RPMI8226 (cell line): ENCODE results near the gene L3MBTL4.
A peak's percentile ranks its signal among the peaks of the same experiment; 100 is the strongest.
"Not testable (repeated sequence)": the region's sequence is repeated elsewhere in the genome, so short reads cannot be mapped to it uniquely, and the experiment has no call there.

Experiments
- DNase-seq: peaks from one replicate; pipeline ENCODE4 v3.0.0-alpha.2; 2015

The L3MBTL4 gene

DNA sequence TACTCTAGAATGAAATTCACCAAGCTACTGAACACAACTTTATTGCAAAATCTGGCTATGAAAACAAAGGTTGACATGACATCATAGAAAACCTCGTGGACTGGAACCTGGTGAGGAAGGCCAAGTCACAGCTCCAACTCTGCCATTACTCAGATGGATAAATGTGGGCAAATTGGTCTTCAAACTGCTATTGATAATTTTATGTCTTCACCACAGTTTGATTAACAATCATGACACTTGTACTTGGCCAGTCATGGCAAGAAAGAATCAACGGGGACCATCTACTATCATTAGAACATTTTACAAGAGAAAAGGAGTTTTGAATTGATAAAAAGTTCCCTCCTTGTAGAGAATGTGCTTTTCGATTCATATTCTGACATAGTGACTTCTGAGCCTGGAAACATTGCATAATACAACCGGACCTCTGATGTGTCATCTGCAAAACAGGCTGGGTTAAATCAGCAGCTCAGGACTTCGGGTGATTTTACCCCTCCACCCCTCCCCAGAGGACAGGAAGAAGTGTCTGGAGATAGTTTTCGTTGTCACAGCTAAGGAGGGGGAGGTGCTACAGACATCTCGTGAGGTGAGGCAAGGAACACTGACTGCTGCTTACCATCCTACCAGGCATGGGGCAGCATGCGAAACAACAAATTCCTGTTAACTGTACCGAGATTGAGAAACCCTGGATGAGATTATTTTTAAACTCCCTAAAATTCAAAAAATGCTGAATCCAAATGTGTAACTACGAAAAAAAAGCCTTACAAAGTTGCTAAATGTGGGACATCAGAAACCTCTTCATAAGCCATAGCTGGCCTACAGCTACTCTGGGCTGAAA, 8.4 kb downstream of the L3MBTL4 start:
- DNase-seq: no peak

GRCh38 chr18:6405237-6406074, 9.3 kb downstream of the L3MBTL4 start:
- DNase-seq: no peak

DNA sequence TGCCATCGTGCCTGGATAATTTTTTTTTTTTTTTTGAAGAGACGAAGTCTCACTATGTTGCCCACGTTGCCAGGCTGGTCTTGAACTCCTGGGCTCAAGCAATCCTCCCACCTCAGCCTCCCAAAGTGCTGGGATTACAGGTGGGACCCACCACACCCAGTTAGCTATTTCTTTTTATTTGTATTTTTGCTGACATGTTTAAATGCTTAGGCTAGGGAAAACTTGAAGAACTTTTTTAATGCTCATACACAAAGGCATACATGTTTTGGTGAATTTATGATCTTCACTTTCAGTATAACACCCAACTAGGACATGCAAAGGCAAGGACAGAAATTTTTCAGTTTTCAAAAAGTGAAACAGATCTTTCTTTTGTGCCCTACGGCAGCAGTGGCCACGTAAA, 9.9 kb downstream of the L3MBTL4 start:
- DNase-seq: no peak

DNA sequence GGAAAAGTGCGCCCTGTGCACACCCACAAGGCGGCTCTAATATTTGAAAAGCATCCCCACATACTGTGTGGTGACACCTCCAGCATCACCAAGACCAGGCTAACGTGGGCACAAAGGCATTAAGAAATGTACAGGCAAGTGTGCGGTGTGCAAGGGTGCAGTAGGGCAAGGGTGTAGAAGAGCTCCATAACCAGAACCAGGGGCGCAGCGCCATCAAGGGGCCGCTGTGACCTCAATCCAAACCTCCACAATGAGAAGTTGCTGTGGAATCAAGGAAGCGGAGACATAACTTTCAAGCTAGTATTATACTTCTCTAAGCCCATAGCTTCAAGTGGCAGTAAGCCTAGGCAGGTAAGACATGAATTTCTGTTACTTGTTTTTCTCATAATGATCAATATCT, 13.0 kb downstream of the L3MBTL4 start:
- no peak for DNase-seq

GRCh38 chr18:6399776-6400175, 14.9 kb downstream of the L3MBTL4 start:
- no peak for DNase-seq

DNA sequence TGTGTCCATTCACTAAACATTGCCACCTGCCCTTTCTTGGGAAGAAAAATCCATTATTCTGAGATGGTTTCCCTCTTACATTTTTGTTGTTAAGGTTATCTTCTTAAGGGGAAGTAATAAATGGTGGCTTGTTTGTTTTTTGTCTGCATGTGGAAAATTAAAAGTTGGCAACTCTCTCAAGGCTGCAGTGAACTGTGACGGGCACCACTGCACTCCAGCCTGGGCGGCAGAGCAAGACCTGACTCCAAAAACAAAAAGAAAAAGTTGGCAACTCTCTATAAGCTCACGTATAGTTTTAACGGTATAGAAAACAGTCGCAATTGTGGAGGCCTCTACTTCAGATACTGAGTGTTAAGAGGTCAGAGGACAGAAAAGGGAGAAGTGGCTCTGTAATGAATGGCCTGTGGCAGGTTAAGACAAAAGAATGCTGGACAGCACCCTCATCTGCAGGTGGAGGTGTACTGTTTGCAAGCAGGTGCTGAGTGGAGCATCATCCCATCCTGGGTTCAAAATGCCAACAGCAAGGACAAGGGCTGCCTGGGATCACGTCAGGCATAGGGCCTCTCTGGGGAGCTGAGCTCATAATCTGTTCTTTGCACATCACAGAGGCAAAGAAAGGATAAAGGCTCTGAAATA, 16.7 kb downstream of the L3MBTL4 start:
- no peak for DNase-seq

DNA sequence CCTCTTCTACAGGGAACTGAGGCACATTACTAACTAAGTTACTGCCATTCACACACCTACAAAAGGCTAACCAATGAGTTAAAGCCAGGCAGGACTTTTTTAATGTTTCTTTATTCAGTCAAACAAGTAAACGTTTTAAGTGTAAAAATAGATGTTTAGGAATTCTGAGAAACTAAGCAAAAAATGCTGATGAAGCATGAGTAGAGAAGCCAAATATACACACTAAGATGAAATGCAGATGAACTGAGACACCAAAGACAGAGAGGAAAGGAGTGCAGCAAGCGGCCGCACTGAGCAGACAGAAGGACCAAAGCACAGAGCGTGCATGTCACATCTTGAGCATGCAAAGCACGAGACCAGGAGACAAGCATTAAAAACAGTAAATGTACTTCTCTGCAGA, 17.9 kb downstream of the L3MBTL4 start:
- DNase-seq: no peak

GRCh38 chr18:6396276-6396675, 18.4 kb downstream of the L3MBTL4 start:
- no peak for DNase-seq

GRCh38 chr18:6389005-6389404, 25.7 kb downstream of the L3MBTL4 start:
- DNase-seq: no peak

DNA sequence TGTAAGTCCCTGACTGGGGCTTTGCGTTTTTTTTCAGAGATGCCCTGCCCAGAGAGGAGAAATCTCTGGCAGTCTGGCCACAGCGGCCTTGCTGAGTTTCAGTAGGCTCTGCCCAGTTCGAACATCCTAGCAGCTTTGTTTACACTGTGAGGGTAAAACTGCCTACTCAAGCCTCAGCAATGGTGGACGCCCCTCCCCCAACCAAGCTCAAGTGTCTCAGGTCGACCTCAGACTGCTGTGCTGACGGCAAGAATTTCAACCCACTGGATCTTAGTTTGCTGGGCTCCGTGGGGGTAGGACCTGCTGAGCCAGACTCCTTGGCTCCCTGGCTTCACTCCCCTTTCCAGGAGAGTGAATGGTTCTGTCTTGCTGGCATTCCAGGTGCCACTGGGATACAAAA, 31.7 kb downstream of the L3MBTL4 start:
- DNase-seq: peak; percentile 57

- not testable (repeated sequence) for DNase-seq
These were observed 37.2 kb downstream of the L3MBTL4 start for GRCh38 chr18:6377473-6377872.

GRCh38 chr18:6376433-6377229, 38.1 kb downstream of the L3MBTL4 start:
- no peak for DNase-seq

- DNase-seq: no peak
These were observed 39.7 kb downstream of the L3MBTL4 start for GRCh38 chr18:6374935-6375529.

GRCh38 chr18:6374340-6374739, 40.4 kb downstream of the L3MBTL4 start:
- DNase-seq: no peak

DNA sequence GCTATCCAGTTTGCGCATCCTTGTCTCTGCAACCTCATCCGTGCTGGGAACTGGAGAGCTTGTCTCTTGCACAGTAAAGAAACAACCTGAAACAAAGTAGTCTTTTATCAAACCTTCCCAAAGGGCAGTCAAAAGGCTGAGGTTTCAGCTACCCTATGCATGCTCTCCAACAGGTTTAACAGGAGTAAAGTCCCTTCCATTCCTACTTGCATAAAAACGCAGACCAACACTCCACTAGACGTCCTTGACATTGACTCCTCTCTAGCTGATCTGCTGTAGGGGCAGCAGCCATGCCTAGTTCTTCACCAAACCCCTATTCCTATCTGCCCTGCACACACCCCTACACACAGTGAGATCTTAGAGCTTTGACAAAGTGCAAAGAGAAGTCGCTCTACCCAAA, 41.5 kb downstream of the L3MBTL4 start:
- DNase-seq: no peak

GRCh38 chr18:6370886-6371635, 43.6 kb downstream of the L3MBTL4 start:
- DNase-seq: peak; percentile 93

DNA sequence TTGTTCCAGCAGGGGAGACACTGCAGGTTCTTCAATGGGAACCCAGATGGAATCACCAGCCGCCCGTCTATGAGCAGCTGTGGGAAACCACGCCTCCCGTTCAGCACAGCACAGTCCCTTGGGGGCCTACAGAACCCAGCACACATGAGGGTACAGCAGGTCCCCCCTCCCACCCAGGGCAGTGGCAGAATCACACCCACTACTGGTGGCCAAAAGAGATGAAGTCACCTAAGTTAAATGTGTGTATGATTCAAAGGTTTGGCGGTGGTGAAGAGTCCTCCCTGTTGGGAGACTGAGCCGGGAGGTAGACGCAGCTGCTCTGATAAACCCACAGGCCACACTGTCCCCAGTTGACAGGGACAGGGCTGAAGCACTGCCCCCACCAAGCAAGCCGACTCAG, 44.3 kb downstream of the L3MBTL4 start:
- DNase-seq: peak; percentile 48

GRCh38 chr18:6368017-6368416, 46.7 kb downstream of the L3MBTL4 start:
- no peak for DNase-seq

DNA sequence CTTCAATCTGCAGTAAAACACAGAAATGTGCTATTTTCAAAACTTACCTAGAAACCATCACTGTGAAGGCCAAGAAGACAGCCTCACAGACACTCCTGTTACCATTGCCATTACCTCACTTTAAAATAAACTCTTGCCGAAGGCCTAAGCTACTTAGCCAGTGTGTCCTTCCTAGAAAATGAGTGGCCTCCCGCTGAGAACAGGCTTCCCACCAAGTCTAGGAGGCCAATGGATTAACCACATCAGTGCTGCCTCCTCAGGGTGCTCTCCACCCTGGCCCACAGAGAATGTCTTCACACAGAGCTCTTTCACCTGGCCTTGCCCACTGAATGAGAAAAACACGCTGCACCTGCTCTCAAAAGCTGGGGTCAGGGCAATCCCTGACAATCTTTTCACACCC, 47.5 kb downstream of the L3MBTL4 start:
- no peak for DNase-seq

GRCh38 chr18:6366776-6367175, 47.9 kb downstream of the L3MBTL4 start:
- DNase-seq: no peak

- no peak for DNase-seq
These were observed 49.3 kb downstream of the L3MBTL4 start for GRCh38 chr18:6365385-6365784.

DNA sequence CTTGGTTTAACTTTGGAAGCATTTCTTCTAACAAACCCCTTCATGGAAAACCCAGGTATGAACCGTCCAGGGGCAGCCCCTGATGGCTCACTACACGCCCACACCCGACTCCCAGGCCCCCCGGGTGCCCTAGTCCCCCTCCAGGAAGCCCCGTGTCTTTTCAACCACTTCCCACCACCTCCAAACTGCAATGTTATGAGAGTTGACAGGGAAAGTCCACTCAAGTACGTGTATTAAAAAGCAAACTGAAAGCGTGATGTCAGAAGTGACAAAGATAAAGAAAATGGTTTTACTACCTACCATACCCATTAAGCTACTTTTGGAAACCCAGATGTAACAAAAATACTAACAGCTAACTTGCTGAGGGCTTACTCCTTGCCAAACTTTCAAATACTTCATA, 51.5 kb downstream of the L3MBTL4 start:
- no peak for DNase-seq
